Esophagus muscularis mucosa (tissue), 3 donors: ENCODE data around the gene ZCCHC17.

ENCODE experiments used
- POLR2A ChIP-seq: fragments of 450-650 bp; IDR thresholded peaks from one replicate; pipeline ENCODE4 v1.6.1; 2017; ENCODE audit warnings: antibody characterized with exemption, moderate library complexity, mild to moderate bottlenecking, low read depth
- POLR2AphosphoS5 ChIP-seq, 2 donors: sonication (generic); formaldehyde crosslinking; IDR thresholded peaks; one replicate each; pipeline ENCODE4 v1.6.1; 2017; ENCODE audit warnings: antibody characterized with exemption in 2 of 2
- TF ChIP-seq, protein P1 (sequence below), 3 experiments: fragments of 200-600 bp in 2 of 3; fragments of 450-650 bp in 1 of 3; sonication (generic) in 2 of 3; IDR thresholded peaks; one replicate each; pipeline ENCODE4 v1.5.1; 2017 to 2019; ENCODE audit warnings: antibody characterized with exemption in 3 of 3, mild to moderate bottlenecking in 2 of 3, moderate library complexity in 1 of 3

DNA sequence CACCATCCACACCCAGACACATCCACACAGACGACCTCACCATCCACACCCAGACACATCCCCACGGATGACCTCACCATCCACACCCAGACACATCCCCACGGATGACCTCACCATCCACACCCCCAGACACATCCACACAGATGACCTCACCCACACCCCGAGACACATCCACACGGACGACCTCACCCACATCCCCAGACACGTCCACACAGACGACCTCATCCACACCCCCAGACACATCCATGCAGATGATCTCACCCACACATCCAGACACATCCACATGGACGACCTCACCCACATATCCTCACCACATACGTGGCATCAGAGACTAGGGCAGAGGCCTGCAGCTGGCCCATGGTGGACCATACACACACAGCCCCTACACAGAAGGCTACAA lies 90.8 kb downstream of the ZCCHC17 start:
- TF ChIP-seq, protein P1, sequence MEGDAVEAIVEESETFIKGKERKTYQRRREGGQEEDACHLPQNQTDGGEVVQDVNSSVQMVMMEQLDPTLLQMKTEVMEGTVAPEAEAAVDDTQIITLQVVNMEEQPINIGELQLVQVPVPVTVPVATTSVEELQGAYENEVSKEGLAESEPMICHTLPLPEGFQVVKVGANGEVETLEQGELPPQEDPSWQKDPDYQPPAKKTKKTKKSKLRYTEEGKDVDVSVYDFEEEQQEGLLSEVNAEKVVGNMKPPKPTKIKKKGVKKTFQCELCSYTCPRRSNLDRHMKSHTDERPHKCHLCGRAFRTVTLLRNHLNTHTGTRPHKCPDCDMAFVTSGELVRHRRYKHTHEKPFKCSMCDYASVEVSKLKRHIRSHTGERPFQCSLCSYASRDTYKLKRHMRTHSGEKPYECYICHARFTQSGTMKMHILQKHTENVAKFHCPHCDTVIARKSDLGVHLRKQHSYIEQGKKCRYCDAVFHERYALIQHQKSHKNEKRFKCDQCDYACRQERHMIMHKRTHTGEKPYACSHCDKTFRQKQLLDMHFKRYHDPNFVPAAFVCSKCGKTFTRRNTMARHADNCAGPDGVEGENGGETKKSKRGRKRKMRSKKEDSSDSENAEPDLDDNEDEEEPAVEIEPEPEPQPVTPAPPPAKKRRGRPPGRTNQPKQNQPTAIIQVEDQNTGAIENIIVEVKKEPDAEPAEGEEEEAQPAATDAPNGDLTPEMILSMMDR (IDR thresholded peaks at IDR 0.05): no peak
- TF ChIP-seq POLR2AphosphoS5 (IDR thresholded peaks at IDR 0.05) (no peak), POLR2A (no peak)
